GM12875 (cell line): ENCODE data around the gene NRL.
"Not testable (repeated sequence)": the region's sequence is repeated elsewhere in the genome, so short reads cannot be mapped to it uniquely, and the experiment has no call there.

Experiments used
- H3K4me3 ChIP-seq: one replicate; pipeline ENCODE4 v1.5.1; 2011; ENCODE audit warnings: low read depth, low read length, control low read depth
- TF ChIP-seq, protein P1 (sequence below): IDR thresholded peaks from 2 replicates; pipeline ENCODE4 v1.5.1; 2011; ENCODE audit warnings: low read depth, mild to moderate bottlenecking, control low read depth, inconsistent platforms, low read length, moderate library complexity, borderline replicate concordance; ENCODE audit not compliant: insufficient read depth

The NRL gene

DNA sequence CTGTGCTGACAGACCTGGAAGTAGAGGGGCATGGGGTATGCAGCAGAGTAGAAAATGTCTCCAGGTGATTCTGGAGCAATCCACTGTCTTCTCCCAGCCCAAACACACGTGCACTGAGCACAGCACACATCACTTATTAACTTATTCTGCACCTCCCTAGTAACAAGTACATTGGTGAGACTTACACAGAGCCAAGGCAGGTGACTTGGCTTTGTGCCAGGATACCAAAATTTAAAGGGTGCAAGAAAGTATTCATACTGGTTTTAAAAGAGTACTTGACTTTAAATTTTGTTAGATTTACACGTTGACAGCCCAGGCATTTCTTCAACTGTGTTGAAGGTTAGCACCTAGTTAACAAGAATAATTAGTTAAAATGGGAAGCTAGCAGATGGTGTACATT lies 74.1 kb downstream of the NRL start:
- TF ChIP-seq, protein P1, sequence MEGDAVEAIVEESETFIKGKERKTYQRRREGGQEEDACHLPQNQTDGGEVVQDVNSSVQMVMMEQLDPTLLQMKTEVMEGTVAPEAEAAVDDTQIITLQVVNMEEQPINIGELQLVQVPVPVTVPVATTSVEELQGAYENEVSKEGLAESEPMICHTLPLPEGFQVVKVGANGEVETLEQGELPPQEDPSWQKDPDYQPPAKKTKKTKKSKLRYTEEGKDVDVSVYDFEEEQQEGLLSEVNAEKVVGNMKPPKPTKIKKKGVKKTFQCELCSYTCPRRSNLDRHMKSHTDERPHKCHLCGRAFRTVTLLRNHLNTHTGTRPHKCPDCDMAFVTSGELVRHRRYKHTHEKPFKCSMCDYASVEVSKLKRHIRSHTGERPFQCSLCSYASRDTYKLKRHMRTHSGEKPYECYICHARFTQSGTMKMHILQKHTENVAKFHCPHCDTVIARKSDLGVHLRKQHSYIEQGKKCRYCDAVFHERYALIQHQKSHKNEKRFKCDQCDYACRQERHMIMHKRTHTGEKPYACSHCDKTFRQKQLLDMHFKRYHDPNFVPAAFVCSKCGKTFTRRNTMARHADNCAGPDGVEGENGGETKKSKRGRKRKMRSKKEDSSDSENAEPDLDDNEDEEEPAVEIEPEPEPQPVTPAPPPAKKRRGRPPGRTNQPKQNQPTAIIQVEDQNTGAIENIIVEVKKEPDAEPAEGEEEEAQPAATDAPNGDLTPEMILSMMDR, result no peak
- no peak overlapping the region for H3K4me3 ChIP-seq

GRCh38 chr14:24038686-24039085 lies 76.1 kb downstream of the NRL start:
- TF ChIP-seq, protein P1, result no peak
- H3K4me3 ChIP-seq, result no peak overlapping the region

DNA sequence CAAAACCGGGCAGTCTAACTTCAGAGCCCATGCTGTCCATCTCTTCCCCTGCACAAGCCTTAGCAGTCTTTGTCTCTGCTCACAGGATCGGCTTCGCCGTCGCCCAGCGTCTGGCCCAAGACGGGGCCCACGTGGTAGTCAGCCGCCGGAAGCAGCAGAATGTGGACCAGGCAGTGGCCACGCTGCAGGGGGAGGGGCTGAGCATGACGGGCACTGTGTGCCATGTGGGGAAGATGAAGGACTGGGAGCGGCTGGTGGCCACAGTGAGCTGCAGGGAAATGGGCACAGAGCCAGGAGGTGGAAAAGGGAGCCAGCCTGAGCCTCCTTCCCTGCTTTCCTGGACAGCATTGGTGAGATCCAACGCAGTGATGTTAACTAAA lies 77.1 kb downstream of the NRL start:
- TF ChIP-seq, protein P1, result no peak
- H3K4me3 ChIP-seq, result no peak overlapping the region

GRCh38 chr14:24036963-24037657 lies 77.6 kb downstream of the NRL start:
- H3K4me3 ChIP-seq, result peak overlapping the region; percentile 55

- TF ChIP-seq, protein P1, result peak; percentile 70
- H3K4me3 ChIP-seq, result peak overlapping the region; percentile 55
Measured at GRCh38 chr14:24036169-24036962, 78.4 kb downstream of the NRL start.

- H3K4me3 ChIP-seq, result peak overlapping the region; percentile 55
Measured at GRCh38 chr14:24035769-24036168, 79.0 kb downstream of the NRL start.

DNA sequence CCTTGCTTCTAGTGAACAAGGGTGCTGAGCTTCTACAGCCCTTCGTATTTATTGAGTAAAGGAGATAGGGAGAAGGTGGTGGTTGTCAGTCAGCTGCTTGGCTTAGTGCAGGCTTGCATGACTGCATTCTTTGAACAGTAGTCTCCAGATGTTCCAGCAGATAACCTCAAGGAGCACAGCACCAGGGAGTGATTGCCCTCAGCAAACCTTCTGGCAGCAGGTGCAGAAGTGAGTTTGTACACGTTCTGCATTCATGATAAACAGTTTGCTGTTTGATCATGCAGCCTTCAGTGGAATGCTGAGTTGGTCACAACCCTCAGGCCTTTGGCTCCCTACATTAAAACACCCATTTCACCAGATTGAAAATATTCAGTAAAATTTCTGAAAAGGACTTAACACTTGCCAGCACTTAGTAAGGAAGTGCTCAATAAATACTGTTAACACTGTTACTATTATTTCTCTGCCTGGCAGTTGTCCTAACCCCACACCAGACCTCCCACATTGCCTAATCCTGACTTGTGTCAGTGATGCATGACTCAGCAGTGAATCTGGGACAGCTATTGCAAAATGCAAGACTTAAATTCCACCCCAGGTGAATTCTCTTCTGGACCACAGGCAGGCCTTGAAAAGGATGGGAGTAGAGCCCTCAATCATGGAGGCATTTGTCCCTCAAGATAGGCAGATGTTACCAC lies 81.9 kb downstream of the NRL start:
- TF ChIP-seq, protein P1, result no peak
- H3K4me3 ChIP-seq, result no peak overlapping the region

DNA sequence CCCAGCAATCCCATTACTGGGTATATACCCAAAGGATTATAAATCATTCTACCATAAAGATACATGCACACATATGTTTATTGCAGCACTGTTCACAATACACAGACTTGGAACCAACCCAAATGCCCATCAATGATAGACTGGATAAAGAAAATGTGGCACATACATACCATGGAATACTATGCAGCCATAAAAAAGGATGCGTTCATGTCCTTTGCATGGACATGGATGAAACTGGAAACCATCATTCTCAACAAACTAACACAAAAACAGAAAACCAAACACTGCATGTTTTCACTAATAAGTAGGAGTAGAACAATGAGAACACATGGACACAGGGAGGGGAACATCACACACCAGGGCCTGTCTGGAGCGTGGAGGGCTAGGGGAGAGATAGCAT lies 83.4 kb downstream of the NRL start:
- H3K4me3 ChIP-seq, result not testable (repeated sequence)

GRCh38 chr14:24029687-24030086 lies 85.1 kb downstream of the NRL start:
- not testable (repeated sequence) for H3K4me3 ChIP-seq
